ENCODE data around the gene CCL16.

DNA sequence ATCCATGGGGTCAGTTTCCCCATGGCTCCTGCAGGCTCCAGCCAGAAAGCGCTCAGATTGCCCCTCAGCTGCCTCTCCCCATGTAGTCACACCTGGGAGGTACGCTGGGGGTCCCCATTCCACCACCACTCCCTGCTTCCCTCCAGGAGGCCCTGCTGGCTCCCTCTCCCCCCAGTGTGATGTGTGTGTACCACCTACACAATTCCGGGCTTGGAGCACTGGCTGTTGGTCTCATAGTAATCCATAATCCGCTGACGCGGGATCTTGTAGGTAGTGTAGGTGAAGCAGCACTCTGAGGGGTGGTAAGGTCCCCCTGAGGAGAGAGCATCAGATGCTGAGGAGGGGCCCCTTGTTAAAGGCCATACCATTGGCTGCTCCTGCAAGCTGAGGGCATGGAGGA is 2.8 kb upstream of the CCL16 start:
- TF ChIP-seq, protein P1, sequence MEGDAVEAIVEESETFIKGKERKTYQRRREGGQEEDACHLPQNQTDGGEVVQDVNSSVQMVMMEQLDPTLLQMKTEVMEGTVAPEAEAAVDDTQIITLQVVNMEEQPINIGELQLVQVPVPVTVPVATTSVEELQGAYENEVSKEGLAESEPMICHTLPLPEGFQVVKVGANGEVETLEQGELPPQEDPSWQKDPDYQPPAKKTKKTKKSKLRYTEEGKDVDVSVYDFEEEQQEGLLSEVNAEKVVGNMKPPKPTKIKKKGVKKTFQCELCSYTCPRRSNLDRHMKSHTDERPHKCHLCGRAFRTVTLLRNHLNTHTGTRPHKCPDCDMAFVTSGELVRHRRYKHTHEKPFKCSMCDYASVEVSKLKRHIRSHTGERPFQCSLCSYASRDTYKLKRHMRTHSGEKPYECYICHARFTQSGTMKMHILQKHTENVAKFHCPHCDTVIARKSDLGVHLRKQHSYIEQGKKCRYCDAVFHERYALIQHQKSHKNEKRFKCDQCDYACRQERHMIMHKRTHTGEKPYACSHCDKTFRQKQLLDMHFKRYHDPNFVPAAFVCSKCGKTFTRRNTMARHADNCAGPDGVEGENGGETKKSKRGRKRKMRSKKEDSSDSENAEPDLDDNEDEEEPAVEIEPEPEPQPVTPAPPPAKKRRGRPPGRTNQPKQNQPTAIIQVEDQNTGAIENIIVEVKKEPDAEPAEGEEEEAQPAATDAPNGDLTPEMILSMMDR (IDR thresholded peaks at IDR 0.05): no peak
- no peak for TF ChIP-seq EZH2 (IDR thresholded peaks at IDR 0.05; ENCODE audit: borderline replicate concordance, insufficient read depth, low read depth, low read length, poor library complexity, severe bottlenecking)
